Testis (tissue), 2 donors: Measurements from ENCODE around the gene GALNT9.

Experiments
- POLR2A ChIP-seq: fragments of 450-650 bp; IDR thresholded peaks from one replicate; pipeline ENCODE4 v1.6.1; 2017; ENCODE audit warnings: antibody characterized with exemption, mild to moderate bottlenecking, moderate library complexity
- TF ChIP-seq, protein P1 (sequence below), 3 experiments: fragments of 450-650 bp in 2 of 3; fragments of 200-600 bp in 1 of 3; sonication (generic) in 1 of 3; IDR thresholded peaks; one replicate each; pipeline ENCODE4 v1.5.1; 2016 to 2019; ENCODE audit warnings: antibody characterized with exemption in 3 of 3, mild to moderate bottlenecking in 2 of 3, moderate library complexity in 1 of 3

DNA sequence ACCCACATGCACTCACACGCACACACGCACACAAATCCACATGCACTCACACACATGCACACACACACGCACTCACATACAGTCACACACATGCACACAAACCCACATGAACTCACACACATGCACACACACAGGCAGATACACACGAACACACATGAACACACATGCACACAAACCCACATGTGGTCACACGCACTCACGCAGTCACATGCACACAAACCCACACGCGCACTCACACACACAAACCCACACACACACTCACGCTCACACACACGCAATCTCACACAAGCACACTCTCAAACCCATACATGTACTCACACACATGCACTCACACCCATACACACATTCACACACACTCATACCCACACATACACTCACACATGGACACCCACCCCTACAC lies 61.5 kb downstream of the GALNT9 start:
- TF ChIP-seq, protein P1, sequence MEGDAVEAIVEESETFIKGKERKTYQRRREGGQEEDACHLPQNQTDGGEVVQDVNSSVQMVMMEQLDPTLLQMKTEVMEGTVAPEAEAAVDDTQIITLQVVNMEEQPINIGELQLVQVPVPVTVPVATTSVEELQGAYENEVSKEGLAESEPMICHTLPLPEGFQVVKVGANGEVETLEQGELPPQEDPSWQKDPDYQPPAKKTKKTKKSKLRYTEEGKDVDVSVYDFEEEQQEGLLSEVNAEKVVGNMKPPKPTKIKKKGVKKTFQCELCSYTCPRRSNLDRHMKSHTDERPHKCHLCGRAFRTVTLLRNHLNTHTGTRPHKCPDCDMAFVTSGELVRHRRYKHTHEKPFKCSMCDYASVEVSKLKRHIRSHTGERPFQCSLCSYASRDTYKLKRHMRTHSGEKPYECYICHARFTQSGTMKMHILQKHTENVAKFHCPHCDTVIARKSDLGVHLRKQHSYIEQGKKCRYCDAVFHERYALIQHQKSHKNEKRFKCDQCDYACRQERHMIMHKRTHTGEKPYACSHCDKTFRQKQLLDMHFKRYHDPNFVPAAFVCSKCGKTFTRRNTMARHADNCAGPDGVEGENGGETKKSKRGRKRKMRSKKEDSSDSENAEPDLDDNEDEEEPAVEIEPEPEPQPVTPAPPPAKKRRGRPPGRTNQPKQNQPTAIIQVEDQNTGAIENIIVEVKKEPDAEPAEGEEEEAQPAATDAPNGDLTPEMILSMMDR (IDR thresholded peaks at IDR 0.05): no peak
- no peak for TF ChIP-seq POLR2A
